Measurements from ENCODE around the gene SLC35A5.

Gene SLC35A5

DNA sequence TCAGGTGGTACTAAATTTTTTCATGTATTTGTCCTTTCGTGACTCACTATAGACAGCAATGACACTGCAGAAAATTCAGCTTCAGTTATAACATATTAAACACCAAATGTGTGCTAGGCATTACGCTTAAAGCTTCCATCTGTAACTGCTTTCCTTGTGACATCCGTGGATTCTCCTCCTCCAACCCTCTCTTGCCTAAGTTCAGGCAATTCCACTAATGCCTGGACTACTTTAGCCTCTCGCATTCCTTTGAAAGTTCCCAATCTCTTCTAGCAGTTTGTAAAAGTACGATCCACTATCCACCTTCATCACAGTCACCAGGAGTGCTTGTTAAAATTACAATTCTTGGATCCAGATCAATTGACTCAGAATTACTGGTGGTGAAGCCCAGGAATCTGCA, 61.4 kb downstream of the SLC35A5 start:
- DNase-seq = no peak

DNA sequence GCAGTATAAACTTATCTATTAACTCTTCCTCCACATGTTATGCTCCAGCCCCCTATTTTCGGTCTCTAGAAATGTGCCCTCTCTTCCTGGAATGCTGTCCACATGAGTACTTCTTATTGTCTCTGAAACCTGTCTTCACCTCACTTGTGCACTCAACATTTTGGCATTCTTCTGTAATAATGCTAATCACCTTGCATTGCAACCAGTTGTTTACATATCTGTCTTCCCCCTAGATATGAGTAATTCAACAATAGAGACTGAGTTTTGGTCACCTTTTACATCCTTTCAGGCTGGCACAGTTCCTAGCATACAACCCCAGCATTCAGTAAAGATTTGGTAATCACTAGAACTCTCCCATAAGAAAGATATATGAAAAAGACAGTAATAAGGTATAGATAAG, 61.9 kb downstream of the SLC35A5 start:
- no peak for DNase-seq

DNA sequence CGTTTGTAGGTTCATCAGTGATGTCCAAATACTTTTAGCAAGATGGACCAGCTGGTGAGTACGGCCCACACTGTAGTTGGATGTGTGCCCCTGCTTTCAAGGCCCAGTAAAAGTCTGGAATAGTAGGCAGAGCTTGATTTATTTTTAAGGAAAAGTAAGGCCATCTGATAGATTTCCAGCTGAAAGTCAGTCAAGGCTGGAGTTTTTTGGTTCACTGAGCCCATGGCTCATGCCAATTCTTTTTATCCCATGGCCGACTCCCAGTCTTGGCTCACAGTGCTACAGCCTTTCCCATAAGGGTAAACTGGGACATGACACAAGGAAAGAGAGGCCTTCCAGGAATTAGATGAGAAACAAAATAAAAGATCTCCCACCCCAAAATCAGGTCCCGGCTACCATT, 65.6 kb downstream of the SLC35A5 start:
- DNase-seq = peak in 5 of 56 donors; percentile 16 to 42 (median 22)

DNA sequence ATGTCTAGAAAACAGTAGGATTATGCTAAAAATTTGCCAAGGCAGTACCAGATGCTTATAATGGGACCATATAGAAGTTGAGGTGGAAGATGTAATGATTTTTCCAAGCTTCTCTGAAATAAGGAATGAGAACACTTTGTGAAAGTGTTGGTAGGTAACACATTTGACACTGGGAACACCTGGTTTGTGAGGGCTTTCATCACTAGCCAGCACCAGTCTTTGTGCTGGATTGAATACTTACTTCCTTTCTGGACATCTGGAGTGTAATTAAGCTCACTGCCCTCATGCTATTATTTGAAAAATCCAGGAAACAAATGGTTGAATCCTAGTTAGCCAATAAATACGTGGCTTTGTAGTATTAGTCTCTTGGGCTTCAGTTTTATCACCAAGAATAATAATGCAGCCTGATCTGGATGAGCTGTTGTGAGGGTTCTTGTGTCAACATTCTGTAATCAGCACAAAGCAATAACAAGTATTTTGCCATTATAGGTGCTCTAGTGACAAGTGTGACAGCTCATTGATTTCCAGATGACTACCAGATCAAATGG, 66.1 kb downstream of the SLC35A5 start:
- DNase-seq = no peak

DNA sequence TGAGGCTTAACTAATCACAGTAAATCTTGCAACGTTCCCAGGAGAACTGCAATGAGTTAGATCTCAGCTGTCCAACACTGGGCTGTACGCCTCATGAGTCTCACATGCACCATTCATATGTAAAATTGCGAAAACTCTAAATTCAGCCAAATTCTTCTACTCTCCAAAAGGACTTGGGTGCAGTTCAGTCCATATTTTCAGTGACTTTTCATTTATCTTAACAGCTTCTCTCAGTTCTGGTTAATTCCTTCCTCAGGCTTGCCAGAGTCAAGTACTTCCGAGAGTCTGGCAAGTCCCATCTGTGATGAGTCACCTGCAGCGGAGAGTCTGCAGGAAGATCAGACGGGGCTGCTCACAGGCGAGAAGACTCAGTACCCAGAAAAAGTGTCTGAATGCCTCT, 67.6 kb downstream of the SLC35A5 start:
- peak in 13 of 56 donors; percentile 2 to 39 (median 19) for DNase-seq

- DNase-seq = no peak
Observed at GRCh38 chr3:112631257-112631656, 69.4 kb downstream of the SLC35A5 start.

- DNase-seq = no peak
Observed at GRCh38 chr3:112632596-112632995, 70.8 kb downstream of the SLC35A5 start.

DNA sequence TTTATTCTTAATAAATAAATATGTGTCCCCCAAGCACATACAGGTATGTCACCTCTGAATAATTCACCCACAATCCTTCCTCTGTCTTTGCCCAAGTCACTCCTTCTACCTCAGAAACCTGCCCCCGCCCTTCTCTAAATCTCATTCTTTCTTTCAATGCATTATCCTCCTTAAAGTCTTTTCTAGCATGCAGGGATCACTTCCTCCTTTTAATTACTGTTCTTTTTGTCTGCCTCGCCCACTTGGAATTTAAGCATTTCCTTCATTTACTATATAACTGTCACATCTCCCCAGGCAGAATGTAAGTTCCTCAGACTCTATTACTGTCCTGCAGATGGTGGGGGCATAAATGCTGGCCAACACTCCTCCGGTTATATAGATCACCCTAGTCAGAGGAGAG, 71.3 kb downstream of the SLC35A5 start:
- no peak for DNase-seq

- DNase-seq = no peak
Observed at GRCh38 chr3:112633757-112634156, 71.9 kb downstream of the SLC35A5 start.

DNA sequence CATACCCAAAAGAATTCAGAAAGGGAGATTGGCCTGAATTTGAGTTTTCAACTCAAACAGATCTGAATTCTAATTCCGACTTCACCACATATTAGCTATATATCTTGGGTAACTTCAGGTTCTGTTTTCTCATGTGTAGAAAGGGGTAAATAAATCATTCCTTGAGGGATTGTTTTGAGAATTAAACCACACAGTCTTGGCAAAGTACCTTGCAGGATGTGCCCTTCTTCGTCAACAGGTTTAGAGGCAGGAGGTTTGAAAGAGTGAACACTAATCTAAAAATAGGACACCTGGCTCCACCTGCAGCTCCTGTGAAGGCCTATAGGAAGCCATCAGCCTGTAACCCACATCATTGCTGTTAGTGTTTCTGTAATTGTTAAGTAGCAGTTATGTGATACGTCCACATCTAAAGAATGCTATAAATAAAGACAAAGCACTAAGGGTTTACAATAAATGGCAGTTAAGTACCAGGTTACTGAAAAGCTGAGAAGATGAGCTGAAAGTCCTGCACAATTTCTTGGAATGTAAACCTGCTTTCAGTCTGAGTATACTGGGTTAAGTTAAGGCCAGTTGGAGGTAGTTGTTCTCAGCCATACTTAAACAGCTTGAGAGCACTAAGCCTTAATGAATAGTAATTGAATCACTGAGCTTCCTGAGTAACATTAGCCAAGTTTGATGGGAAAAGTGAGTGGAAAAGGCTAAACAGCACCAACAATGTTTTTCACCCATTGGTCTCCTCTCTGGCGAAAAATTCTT, 73.1 kb downstream of the SLC35A5 start:
- no peak for DNase-seq

All from amygdala (tissue), 56 donors.